ENCODE data around the gene PPM1N. TPM values are rescaled to one million over a fixed set of nuclear protein-coding genes. Genes with fewer than 3 reads are reported as not detected.

Gene PPM1N
- total and polyA plus RNA-seq, 2 of the 13 experiments (the other 11 are each of a cell fraction or from before 2014, with no cell fraction given): 0.31 to 1.8 TPM

- peaks cover 29% of the 10 kb centered on the region for H3K4me1 ChIP-seq (ENCODE audit: insufficient read depth, low read length)
- POLR2A ChIA-PET: interaction anchor here (0.6 to 1.0 kb wide), 4 partner anchors 14 to 199 kb away, joined by 3 to 4 read pairs (median 3); no protein-coding TSS in a partner anchor
- H3K79me2 ChIP-seq (ENCODE audit: insufficient read depth, low read length): no peaks in the 10 kb centered on the region
- H2AFZ ChIP-seq (ENCODE audit: low read length): peak overlapping the region; percentile 83
- TSS peak; percentile 72 for BruUV-seq (replicated peaks)
- H3K4me3 ChIP-seq (replicated peaks in 1 of 3; ENCODE audit: insufficient read depth in 1 of 3, low read depth in 2 of 3, low read length in 3 of 3): peak overlapping the region; percentile 68 to 91 (median 78)
- intact Hi-C loops (cut with micrococcal nuclease; ENCODE audit: unreplicated experiment) (loop anchor here (1.0 to 2.0 kb wide), 2 partner anchors 8 to 22 kb away; no protein-coding TSS in a partner anchor), in situ Hi-C loops (cut with HindIII; ENCODE audit: extremely low pct_ligation_motif_present, low pct_unique_long_range_greater_than_20kb) (no loop called here)
- peak; percentile 79 for FAIRE-seq
- peak overlapping the region; percentile 93 for H3K4me2 ChIP-seq (ENCODE audit: low read depth, low read length)
- 4% methylated on average over 28 of the region's 32 CpGs for WGBS (ENCODE audit: low lambda C conversion rate)
- ATAC-seq: peak; percentile 58
- peak; percentile 68 for DNase-seq (ENCODE audit: low spot score)
- no peaks in the 10 kb centered on the region; a peak in 1 of 5 replicates for H3K27me3 ChIP-seq (ENCODE audit: control insufficient read depth in 1 of 2, insufficient read depth in 2 of 2, low read length in 2 of 2)
- H3K9me3 ChIP-seq (ENCODE audit: low read length): no peaks in the 10 kb centered on the region
- H4K20me1 ChIP-seq (ENCODE audit: insufficient read depth, low read length): no peaks in the 10 kb centered on the region
- peak overlapping the region; percentile 53 for H3K27ac ChIP-seq (ENCODE audit: extremely low read length, insufficient read depth, low read length)
- peak overlapping the region; percentile 51; the same call in 1 of the 2 replicates for H3K9ac ChIP-seq (ENCODE audit: insufficient read depth, low read depth, low read length)
- H3K36me3 ChIP-seq (replicated peaks in 1 of 2; ENCODE audit: control insufficient read depth in 1 of 2, insufficient read depth in 2 of 2, low read length in 2 of 2): no peaks in the 10 kb centered on the region
- CTCF ChIA-PET (ENCODE audit: low intra/inter-chr PET ratio, low total read pairs): interaction anchor here (0.8 to 1.8 kb wide), 4 partner anchors 8 to 65 kb away, joined by 4 to 6 read pairs (median 4); partner anchors contain the start of gene VASP
- 0 out of 2 replicates have a peak, but pooled peaks have one; percentile 58 for TF ChIP-seq ZNF160 (CRISPR knock-in tag; IDR thresholded peaks at IDR 0.05)
- TF ChIP-seq, protein P1, sequence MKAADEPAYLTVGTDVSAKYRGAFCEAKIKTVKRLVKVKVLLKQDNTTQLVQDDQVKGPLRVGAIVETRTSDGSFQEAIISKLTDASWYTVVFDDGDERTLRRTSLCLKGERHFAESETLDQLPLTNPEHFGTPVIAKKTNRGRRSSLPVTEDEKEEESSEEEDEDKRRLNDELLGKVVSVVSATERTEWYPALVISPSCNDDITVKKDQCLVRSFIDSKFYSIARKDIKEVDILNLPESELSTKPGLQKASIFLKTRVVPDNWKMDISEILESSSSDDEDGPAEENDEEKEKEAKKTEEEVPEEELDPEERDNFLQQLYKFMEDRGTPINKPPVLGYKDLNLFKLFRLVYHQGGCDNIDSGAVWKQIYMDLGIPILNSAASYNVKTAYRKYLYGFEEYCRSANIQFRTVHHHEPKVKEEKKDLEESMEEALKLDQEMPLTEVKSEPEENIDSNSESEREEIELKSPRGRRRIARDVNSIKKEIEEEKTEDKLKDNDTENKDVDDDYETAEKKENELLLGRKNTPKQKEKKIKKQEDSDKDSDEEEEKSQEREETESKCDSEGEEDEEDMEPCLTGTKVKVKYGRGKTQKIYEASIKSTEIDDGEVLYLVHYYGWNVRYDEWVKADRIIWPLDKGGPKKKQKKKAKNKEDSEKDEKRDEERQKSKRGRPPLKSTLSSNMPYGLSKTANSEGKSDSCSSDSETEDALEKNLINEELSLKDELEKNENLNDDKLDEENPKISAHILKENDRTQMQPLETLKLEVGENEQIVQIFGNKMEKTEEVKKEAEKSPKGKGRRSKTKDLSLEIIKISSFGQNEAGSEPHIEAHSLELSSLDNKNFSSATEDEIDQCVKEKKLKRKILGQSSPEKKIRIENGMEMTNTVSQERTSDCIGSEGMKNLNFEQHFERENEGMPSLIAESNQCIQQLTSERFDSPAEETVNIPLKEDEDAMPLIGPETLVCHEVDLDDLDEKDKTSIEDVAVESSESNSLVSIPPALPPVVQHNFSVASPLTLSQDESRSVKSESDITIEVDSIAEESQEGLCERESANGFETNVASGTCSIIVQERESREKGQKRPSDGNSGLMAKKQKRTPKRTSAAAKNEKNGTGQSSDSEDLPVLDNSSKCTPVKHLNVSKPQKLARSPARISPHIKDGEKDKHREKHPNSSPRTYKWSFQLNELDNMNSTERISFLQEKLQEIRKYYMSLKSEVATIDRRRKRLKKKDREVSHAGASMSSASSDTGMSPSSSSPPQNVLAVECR (CRISPR knock-in tag; IDR thresholded peaks at IDR 0.05; ENCODE audit: borderline replicate concordance): peak; percentile 64; the same call in 1 of the 2 replicates
- TF ChIP-seq, protein P2, sequence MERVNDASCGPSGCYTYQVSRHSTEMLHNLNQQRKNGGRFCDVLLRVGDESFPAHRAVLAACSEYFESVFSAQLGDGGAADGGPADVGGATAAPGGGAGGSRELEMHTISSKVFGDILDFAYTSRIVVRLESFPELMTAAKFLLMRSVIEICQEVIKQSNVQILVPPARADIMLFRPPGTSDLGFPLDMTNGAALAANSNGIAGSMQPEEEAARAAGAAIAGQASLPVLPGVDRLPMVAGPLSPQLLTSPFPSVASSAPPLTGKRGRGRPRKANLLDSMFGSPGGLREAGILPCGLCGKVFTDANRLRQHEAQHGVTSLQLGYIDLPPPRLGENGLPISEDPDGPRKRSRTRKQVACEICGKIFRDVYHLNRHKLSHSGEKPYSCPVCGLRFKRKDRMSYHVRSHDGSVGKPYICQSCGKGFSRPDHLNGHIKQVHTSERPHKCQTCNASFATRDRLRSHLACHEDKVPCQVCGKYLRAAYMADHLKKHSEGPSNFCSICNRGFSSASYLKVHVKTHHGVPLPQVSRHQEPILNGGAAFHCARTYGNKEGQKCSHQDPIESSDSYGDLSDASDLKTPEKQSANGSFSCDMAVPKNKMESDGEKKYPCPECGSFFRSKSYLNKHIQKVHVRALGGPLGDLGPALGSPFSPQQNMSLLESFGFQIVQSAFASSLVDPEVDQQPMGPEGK (CRISPR knock-in tag; IDR thresholded peaks at IDR 0.05): peak; percentile 81
- peak; percentile 47; the same call in 1 of the 2 replicates for TF ChIP-seq ZNF263 (CRISPR knock-in tag; IDR thresholded peaks at IDR 0.05)
- no peak for TF ChIP-seq LCORL (IDR thresholded peaks at IDR 0.05)
- peak; percentile 60; the same call in 1 of the 2 replicates for TF ChIP-seq LCORL (CRISPR knock-in tag; IDR thresholded peaks at IDR 0.05)
- TF ChIP-seq, protein P3, sequence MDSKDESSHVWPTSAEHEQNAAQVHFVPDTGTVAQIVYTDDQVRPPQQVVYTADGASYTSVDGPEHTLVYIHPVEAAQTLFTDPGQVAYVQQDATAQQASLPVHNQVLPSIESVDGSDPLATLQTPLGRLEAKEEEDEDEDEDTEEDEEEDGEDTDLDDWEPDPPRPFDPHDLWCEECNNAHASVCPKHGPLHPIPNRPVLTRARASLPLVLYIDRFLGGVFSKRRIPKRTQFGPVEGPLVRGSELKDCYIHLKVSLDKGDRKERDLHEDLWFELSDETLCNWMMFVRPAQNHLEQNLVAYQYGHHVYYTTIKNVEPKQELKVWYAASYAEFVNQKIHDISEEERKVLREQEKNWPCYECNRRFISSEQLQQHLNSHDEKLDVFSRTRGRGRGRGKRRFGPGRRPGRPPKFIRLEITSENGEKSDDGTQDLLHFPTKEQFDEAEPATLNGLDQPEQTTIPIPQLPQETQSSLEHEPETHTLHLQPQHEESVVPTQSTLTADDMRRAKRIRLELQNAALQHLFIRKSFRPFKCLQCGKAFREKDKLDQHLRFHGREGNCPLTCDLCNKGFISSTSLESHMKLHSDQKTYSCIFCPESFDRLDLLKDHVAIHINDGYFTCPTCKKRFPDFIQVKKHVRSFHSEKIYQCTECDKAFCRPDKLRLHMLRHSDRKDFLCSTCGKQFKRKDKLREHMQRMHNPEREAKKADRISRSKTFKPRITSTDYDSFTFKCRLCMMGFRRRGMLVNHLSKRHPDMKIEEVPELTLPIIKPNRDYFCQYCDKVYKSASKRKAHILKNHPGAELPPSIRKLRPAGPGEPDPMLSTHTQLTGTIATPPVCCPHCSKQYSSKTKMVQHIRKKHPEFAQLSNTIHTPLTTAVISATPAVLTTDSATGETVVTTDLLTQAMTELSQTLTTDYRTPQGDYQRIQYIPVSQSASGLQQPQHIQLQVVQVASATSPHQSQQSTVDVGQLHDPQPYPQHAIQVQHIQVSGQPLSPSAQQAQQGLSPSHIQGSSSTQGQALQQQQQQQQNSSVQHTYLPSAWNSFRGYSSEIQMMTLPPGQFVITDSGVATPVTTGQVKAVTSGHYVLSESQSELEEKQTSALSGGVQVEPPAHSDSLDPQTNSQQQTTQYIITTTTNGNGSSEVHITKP (CRISPR knock-in tag; IDR thresholded peaks at IDR 0.05; ENCODE audit: low read depth): peak; percentile 58; the same call in 1 of the 2 replicates
- TF ChIP-seq REXO4 (CRISPR knock-in tag; IDR thresholded peaks at IDR 0.05; ENCODE audit: borderline replicate concordance): no peak
These were observed 5.4 kb upstream of the PPM1N start for GRCh38 chr19:45492627-45493470.
